C4-2B (cell line): ENCODE data around the gene GALNTL6.

ENCODE experiments used
- ZFX ChIP-seq: fragments of 450-650 bp; IDR thresholded peaks from 2 replicates; pipeline ENCODE4 v1.6.1; 2017
- TF ChIP-seq, protein P1 (sequence below): fragments of 450-650 bp; conservative IDR thresholded peaks from 2 replicates; pipeline ENCODE4 v1.5.1; 2017; ENCODE audit warnings: mild to moderate bottlenecking

DNA sequence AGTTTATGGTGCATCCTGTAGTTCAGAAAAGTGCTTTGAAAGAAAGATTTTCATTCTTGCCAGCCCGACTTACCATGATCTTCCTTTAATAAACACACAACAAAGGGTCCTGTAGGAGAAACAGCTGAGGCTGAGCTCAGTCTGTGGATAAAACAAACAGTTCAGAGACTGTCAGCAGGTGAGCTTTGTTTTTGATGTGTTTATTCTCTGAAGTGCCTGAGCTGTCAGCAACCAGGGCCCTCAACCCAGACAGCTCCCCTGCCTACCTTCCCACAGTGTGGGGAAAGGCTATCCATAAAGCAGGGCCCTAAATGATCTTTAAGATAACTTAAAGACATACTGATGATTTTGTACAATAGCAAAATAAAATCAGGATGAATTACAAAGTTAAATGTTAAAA is 896.2 kb downstream of the GALNTL6 start:
- TF ChIP-seq, protein P1, sequence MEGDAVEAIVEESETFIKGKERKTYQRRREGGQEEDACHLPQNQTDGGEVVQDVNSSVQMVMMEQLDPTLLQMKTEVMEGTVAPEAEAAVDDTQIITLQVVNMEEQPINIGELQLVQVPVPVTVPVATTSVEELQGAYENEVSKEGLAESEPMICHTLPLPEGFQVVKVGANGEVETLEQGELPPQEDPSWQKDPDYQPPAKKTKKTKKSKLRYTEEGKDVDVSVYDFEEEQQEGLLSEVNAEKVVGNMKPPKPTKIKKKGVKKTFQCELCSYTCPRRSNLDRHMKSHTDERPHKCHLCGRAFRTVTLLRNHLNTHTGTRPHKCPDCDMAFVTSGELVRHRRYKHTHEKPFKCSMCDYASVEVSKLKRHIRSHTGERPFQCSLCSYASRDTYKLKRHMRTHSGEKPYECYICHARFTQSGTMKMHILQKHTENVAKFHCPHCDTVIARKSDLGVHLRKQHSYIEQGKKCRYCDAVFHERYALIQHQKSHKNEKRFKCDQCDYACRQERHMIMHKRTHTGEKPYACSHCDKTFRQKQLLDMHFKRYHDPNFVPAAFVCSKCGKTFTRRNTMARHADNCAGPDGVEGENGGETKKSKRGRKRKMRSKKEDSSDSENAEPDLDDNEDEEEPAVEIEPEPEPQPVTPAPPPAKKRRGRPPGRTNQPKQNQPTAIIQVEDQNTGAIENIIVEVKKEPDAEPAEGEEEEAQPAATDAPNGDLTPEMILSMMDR: no peak
- no peak for TF ChIP-seq ZFX
